HG03175 (cell line): ENCODE measurements around the gene SMNDC1.
A peak's percentile ranks its signal among the peaks of the same experiment; 100 is the strongest.

Experiments used
- ATAC-seq: cut with Tn5 transposase; IDR thresholded peaks from one replicate; pipeline ENCODE4 v1.9.1; 2021; ENCODE audit warnings: mild to moderate bottlenecking, moderate library complexity; ENCODE audit not compliant: unreplicated experiment

Gene SMNDC1

GRCh38 chr10:110327262-110327914 lies 22.7 kb upstream of the SMNDC1 start:
- no peak for ATAC-seq

GRCh38 chr10:110326351-110327032 lies 21.8 kb upstream of the SMNDC1 start:
- no peak for ATAC-seq

GRCh38 chr10:110324805-110325280 lies 20.1 kb upstream of the SMNDC1 start:
- ATAC-seq, result no peak

GRCh38 chr10:110324201-110324804 lies 19.6 kb upstream of the SMNDC1 start:
- peak; percentile 59 for ATAC-seq

- no peak for ATAC-seq
Measured at GRCh38 chr10:110323503-110323902, 18.8 kb upstream of the SMNDC1 start.

GRCh38 chr10:110321869-110322620 lies 17.3 kb upstream of the SMNDC1 start:
- no peak for ATAC-seq

- no peak for ATAC-seq
Measured at GRCh38 chr10:110317866-110318850, 13.4 kb upstream of the SMNDC1 start.

GRCh38 chr10:110313674-110314073 lies 9.0 kb upstream of the SMNDC1 start:
- no peak for ATAC-seq

GRCh38 chr10:110312206-110312605 lies 7.5 kb upstream of the SMNDC1 start:
- ATAC-seq, result no peak

GRCh38 chr10:110311357-110311949 lies 6.7 kb upstream of the SMNDC1 start:
- no peak for ATAC-seq

- ATAC-seq, result no peak
Measured at GRCh38 chr10:110310741-110311140, 6.0 kb upstream of the SMNDC1 start.

- no peak for ATAC-seq
Measured at GRCh38 chr10:110307805-110308204, 3.1 kb upstream of the SMNDC1 start.

GRCh38 chr10:110306452-110306768 lies 1.7 kb upstream of the SMNDC1 start:
- ATAC-seq, result no peak

GRCh38 chr10:110305767-110306451 lies 1.2 kb upstream of the SMNDC1 start:
- ATAC-seq, result peak; percentile 47

GRCh38 chr10:110304394-110304779 lies 333 bp downstream of the SMNDC1 start:
- peak; percentile 47 for ATAC-seq

GRCh38 chr10:110303681-110304080 lies 1.0 kb downstream of the SMNDC1 start:
- no peak for ATAC-seq

- ATAC-seq, result no peak
Measured at GRCh38 chr10:110300486-110300986, 4.2 kb downstream of the SMNDC1 start.

- ATAC-seq, result no peak
Measured at GRCh38 chr10:110296966-110297365, 7.8 kb downstream of the SMNDC1 start.

GRCh38 chr10:110286841-110287240 lies 17.9 kb downstream of the SMNDC1 start:
- no peak for ATAC-seq
